ENCODE results near the gene NKAPL.

The NKAPL gene

GRCh38 chr6:28281288-28282064 lies 22.4 kb downstream of the NKAPL start, which contains the start of gene PGBD1:
Gene PGBD1, plus strand, starts transcription at chr6:28281572. Its CDS starts 2,242 bp downstream, at chr6:28283814.
- Histone ChIP-seq H3K27ac (ENCODE audit: low read depth, low read length, poor library complexity, severe bottlenecking) (no peak within 1 kb of the TSS), H4K20me1 (ENCODE audit: insufficient read depth, low read length) (no peaks in the 10 kb centered on the region), H3K9me2 (ENCODE audit: low read depth, low read length) (no peaks in the 10 kb centered on the region), H3K4me1 (ENCODE audit: insufficient read depth, low read length, severe bottlenecking) (peaks cover 17% of the 10 kb centered on the region), H3K27me3 (ENCODE audit: insufficient read depth, low read length) (no peaks in the 10 kb centered on the region), H3K9ac (ENCODE audit: low read length) (peak within 1 kb of the TSS; percentile 63), H2AFZ (ENCODE audit: low read length) (peak within 1 kb of the TSS; percentile 3; the same call in 1 of the 2 replicates), H3K4me2 (ENCODE audit: low read length) (peak within 1 kb of the TSS; percentile 81), H3K9me3 (ENCODE audit: low read length) (no peaks in the 10 kb centered on the region), H3K36me3 (ENCODE audit: insufficient read depth, low read length) (peaks cover 31% of the 10 kb centered on the region), H3K79me2 (ENCODE audit: insufficient read depth, low read length) (no peaks in the 10 kb centered on the region), H3K4me3 (ENCODE audit: low read depth, low read length, poor library complexity, severe bottlenecking) (peak within 1 kb of the TSS; percentile 63), H3F3A (ENCODE audit: insufficient read depth, low read length) (no peaks in the 10 kb centered on the region)
- TF ChIP-seq CTCF (IDR thresholded peaks at IDR 0.05; ENCODE audit: low read length) (no peak; the same call in 1 of the 2 replicates), EZH2 (IDR thresholded peaks at IDR 0.05; ENCODE audit: borderline replicate concordance, low read length) (no peak)

GRCh38 chr6:28282926-28283325 lies 23.8 kb downstream of the NKAPL start:
- Histone ChIP-seq H3K36me3 (ENCODE audit: insufficient read depth, low read length) (peaks cover 23% of the 10 kb centered on the region), H3K4me3 (ENCODE audit: low read depth, low read length, poor library complexity, severe bottlenecking) (no peak overlapping the region), H3K4me1 (ENCODE audit: insufficient read depth, low read length, severe bottlenecking) (peaks cover 17% of the 10 kb centered on the region), H3K27ac (ENCODE audit: low read depth, low read length, poor library complexity, severe bottlenecking) (no peak overlapping the region), H3K27me3 (ENCODE audit: insufficient read depth, low read length) (no peaks in the 10 kb centered on the region), H3K9me3 (ENCODE audit: low read length) (no peaks in the 10 kb centered on the region), H3K79me2 (ENCODE audit: insufficient read depth, low read length) (no peaks in the 10 kb centered on the region), H3K9me2 (ENCODE audit: low read depth, low read length) (no peaks in the 10 kb centered on the region), H2AFZ (ENCODE audit: low read length) (no peak overlapping the region), H3F3A (ENCODE audit: insufficient read depth, low read length) (no peaks in the 10 kb centered on the region), H4K20me1 (ENCODE audit: insufficient read depth, low read length) (no peaks in the 10 kb centered on the region), H3K4me2 (ENCODE audit: low read length) (no peak overlapping the region), H3K9ac (ENCODE audit: low read length) (no peak overlapping the region)
- TF ChIP-seq EZH2 (IDR thresholded peaks at IDR 0.05; ENCODE audit: borderline replicate concordance, low read length) (no peak), CTCF (IDR thresholded peaks at IDR 0.05; ENCODE audit: low read length) (no peak)

DNA sequence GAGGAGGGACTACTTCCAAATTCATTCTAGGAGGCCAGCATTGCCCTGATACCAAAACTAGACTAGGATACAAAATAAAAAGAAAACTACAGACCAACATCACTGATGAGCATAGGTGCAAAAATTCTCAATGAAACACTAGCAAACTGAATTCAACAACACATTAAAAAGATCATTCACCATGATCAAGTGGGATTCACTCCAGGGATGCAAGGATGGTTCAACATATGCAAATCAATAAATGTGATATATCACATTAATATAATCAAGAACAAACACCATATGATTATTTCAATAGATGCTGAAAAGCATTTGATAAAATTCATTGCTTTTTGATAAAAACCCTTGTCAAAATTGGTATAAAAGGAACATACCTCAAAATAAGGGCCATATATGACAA lies 32.5 kb downstream of the NKAPL start:
- H3K27ac ChIP-seq (ENCODE audit: low read depth, low read length, poor library complexity, severe bottlenecking) = no peak overlapping the region

More for the DNA sequence above, 32.5 kb downstream of the NKAPL start:
- TF ChIP-seq EZH2 (IDR thresholded peaks at IDR 0.05; ENCODE audit: borderline replicate concordance, low read length) (no peak), CTCF (IDR thresholded peaks at IDR 0.05; ENCODE audit: low read length) (no peak)
- H4K20me1 ChIP-seq (ENCODE audit: insufficient read depth, low read length) = no peaks in the 10 kb centered on the region
- H3K9ac ChIP-seq (ENCODE audit: low read length) = no peak overlapping the region
- no peak overlapping the region for H3K4me3 ChIP-seq (ENCODE audit: low read depth, low read length, poor library complexity, severe bottlenecking)
- no peaks in the 10 kb centered on the region for H3K9me3 ChIP-seq (ENCODE audit: low read length)
- no peaks in the 10 kb centered on the region for H3K27me3 ChIP-seq (ENCODE audit: insufficient read depth, low read length)
- H3K9me2 ChIP-seq (ENCODE audit: low read depth, low read length) = no peaks in the 10 kb centered on the region
- H3K36me3 ChIP-seq (ENCODE audit: insufficient read depth, low read length) = peaks cover 8% of the 10 kb centered on the region
- no peaks in the 10 kb centered on the region for H3K4me1 ChIP-seq (ENCODE audit: insufficient read depth, low read length, severe bottlenecking)
- H3K79me2 ChIP-seq (ENCODE audit: insufficient read depth, low read length) = no peaks in the 10 kb centered on the region
- no peak overlapping the region for H3K4me2 ChIP-seq (ENCODE audit: low read length)
- no peaks in the 10 kb centered on the region for H3F3A ChIP-seq (ENCODE audit: insufficient read depth, low read length)
- H2AFZ ChIP-seq (ENCODE audit: low read length) = no peak overlapping the region
